ENCODE data around the gene PLG. TPM values are rescaled to one million over a fixed set of nuclear protein-coding genes. Genes with fewer than 3 reads are reported as not detected.

Gene PLG
- total RNA-seq, 1 donor from 2014 or later, result not detected

- H3K36me3 ChIP-seq, result no peaks in the 10 kb centered on the region
- intact Hi-C loops (cut with micrococcal nuclease), result no loop called here
- H3K4me3 ChIP-seq, result no peak overlapping the region
- no peak overlapping the region for H3K27ac ChIP-seq (replicated peaks)
- H3K27me3 ChIP-seq (ENCODE audit: low read depth), result peaks cover 55% of the 10 kb centered on the region
- TF ChIP-seq CTCF (IDR thresholded peaks at IDR 0.05; ENCODE audit: borderline replicate concordance), result no peak
- DNase-seq, result no peak
- peaks cover 13% of the 10 kb centered on the region for H3K4me1 ChIP-seq
- peaks cover 27% of the 10 kb centered on the region for H3K9me3 ChIP-seq (replicated peaks)
Observed at GRCh38 chr6:160765412-160765811, 63.4 kb downstream of the PLG start.

DNA sequence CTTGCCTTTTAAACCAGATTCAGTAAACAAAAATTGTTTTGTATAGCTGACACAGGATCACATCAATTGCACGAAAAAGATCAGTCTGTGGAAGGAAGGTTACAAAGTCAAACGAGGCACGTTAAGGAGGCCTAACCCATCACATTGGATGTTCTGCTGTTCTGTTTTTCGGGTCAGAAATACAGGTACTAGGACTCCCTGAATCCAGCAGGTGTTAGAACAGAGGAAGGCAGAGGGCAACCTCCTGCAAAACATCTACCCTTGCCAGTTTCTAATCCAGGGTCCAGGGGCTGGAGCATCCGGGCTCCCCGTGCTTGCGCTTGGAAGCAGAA lies 64.6 kb downstream of the PLG start:
- H3K27ac ChIP-seq (replicated peaks), result no peak overlapping the region
- no peak for TF ChIP-seq CTCF (IDR thresholded peaks at IDR 0.05; ENCODE audit: borderline replicate concordance)
- intact Hi-C loops (cut with micrococcal nuclease), result no loop called here
- H3K9me3 ChIP-seq (replicated peaks), result peaks cover 18% of the 10 kb centered on the region
- peaks cover 67% of the 10 kb centered on the region for H3K27me3 ChIP-seq (ENCODE audit: low read depth)
- H3K36me3 ChIP-seq, result no peaks in the 10 kb centered on the region
- H3K4me3 ChIP-seq, result peak overlapping the region; percentile 60
- H3K4me1 ChIP-seq, result peaks cover 13% of the 10 kb centered on the region
- no peak for DNase-seq

DNA sequence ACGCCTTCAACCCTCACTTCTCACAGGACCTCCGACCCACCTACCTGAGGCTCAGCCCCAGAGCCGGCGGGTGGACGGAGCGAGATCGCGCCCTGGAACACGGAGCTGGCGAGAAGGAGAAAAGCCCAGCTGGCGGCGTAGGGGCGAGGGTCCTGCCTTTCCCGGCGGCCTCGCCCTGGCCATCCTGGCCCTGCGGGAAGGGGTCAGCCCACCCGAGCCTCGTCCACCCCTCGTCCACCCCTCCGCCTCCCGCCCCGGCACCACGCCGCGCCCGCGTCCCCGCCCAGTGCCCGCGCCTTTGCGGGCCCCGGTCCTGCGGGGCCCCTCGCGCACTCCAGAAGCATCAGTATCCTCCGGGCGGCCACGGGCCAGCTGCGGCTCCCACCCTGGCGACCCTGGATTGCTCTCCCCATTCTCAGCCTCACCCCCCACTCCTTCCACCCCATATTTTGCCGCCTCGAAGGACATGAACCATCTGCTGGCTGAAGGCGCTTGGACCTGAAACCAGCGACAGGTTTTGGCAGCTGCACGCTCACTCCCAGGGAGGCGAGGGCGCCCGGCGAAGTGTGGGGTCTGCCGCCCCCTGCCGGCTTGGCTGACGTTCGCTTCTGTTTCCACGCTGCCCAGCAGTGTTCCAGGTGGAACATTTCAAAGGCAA lies 65.1 kb downstream of the PLG start:
- Histone ChIP-seq H3K36me3 (no peaks in the 10 kb centered on the region), H3K27me3 (ENCODE audit: low read depth) (peaks cover 72% of the 10 kb centered on the region), H3K4me3 (peak overlapping the region; percentile 60), H3K9me3 (replicated peaks) (peaks cover 13% of the 10 kb centered on the region), H3K27ac (replicated peaks) (no peak overlapping the region), H3K4me1 (peaks cover 13% of the 10 kb centered on the region)
- TF ChIP-seq CTCF (IDR thresholded peaks at IDR 0.05; ENCODE audit: borderline replicate concordance), result peak; percentile 75
- peak; percentile 57 for DNase-seq
- intact Hi-C loops (cut with micrococcal nuclease), result no loop called here

- Histone ChIP-seq H3K27me3 (ENCODE audit: low read depth) (peaks cover 76% of the 10 kb centered on the region), H3K9me3 (replicated peaks) (peaks cover 8% of the 10 kb centered on the region), H3K27ac (replicated peaks) (no peak overlapping the region), H3K36me3 (no peaks in the 10 kb centered on the region), H3K4me1 (peaks cover 13% of the 10 kb centered on the region), H3K4me3 (peak overlapping the region; percentile 60)
- DNase-seq, result no peak
- TF ChIP-seq CTCF (IDR thresholded peaks at IDR 0.05; ENCODE audit: borderline replicate concordance), result no peak
- intact Hi-C loops (cut with micrococcal nuclease), result no loop called here
Observed at GRCh38 chr6:160767647-160768019, 65.6 kb downstream of the PLG start.

DNA sequence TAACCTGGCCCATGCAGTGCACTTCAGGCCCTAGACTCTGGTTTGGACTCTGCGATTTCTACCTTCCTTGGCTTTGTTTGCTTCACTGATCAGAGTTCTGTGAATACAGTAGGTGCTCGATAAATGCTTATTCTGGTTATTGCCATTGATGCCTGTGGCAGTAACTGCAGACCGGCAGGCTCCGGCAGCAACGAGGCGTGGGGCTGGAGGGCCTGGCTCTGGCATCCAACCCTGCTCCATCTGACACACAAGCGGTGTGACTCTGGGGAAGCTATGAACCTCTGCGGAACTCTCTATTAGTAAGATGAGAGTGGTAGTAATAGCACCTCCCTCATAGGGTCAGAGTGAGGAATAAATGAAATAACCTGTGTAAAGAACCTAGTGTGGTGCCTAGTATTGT lies 66.1 kb downstream of the PLG start:
- H3K9me3 ChIP-seq (replicated peaks), result peaks cover 3% of the 10 kb centered on the region
- H3K4me1 ChIP-seq, result peaks cover 13% of the 10 kb centered on the region
- DNase-seq, result no peak
- intact Hi-C loops (cut with micrococcal nuclease), result no loop called here
- no peaks in the 10 kb centered on the region for H3K36me3 ChIP-seq
- no peak for TF ChIP-seq CTCF (IDR thresholded peaks at IDR 0.05; ENCODE audit: borderline replicate concordance)
- H3K27me3 ChIP-seq (ENCODE audit: low read depth), result peaks cover 78% of the 10 kb centered on the region
- H3K27ac ChIP-seq (replicated peaks), result no peak overlapping the region
- H3K4me3 ChIP-seq, result no peak overlapping the region
